ENCODE results near the gene KDM4E. TPM values are rescaled to one million over a fixed set of nuclear protein-coding genes. Genes with fewer than 3 reads are reported as not detected.

Gene KDM4E
- not detected in 2 replicates for total RNA-seq

DNA sequence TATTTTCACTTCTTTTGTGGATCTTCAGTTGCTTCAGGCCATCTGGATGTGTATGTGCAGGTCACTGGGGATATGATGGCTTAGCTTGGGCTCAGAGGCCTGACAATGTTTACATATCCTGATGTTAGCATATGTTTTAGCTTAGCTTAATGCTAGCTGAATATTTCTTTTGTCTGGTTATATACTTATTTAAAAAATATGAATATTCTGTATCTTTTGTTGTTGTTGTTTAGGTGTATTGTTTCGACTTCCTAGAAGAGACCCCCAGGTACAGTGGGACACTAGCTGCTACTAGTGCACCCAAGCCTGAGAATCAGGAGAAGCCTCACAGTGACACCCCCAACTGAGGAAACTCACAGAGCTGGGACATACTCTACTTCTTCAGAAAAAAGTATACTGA, at the start of gene KDM4E:
KDM4E (plus strand) TSS at position 301 of the 400 bp plus-strand sequence. CDS start 300 bp downstream, outside the sequence.

DNA sequence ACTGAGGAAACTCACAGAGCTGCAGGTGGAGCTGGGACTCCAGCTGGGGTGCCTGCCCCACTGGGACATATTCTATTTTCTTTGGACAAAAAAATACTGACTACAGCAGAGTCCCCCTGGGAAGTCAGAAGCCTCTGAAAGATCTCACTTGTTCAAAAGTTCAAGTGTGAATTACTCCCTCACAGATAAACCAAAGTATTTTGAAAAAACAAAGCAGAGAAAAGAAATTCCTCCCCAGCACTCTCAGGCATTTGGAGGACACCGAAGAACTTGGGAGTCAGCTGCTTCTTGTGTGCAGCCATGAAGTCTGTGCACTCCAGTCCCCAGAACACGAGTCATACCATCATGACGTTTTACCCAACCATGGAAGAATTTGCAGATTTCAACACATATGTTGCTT, 24.1 kb downstream of the KDM4E start, which contains the start of gene KDM4F:
KDM4F (plus strand) TSS at position 301 of the 400 bp plus-strand sequence.

DNA sequence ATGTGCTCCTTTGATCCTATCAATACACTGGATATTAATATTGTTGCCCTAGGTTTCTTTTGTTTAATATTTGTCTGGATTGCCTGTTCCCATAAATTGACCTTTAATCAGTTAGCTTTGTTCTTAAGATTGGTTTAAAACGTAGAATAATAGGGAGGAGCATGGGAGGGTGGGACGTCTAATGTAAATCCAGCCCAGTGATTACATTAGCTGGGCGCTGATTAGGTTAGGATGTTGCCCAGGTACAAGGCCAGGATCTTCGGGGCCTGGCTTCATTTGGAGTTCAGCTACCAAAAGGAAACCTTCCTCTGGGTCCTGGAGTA, 41.6 kb downstream of the KDM4E start, which contains the start of gene SRSF8:
SRSF8 (plus strand) TSS at position 204 of the 323 bp plus-strand sequence. CDS start 308 bp downstream, outside the sequence.

Other genes starting within 250 kb of the KDM4E start
- 20.9 and 23.3 TPM in 2 replicates for gene CWC15, start 51.7 kb upstream of the KDM4E start, total RNA-seq
- 0.49 and 0.97 TPM in 2 replicates for gene KDM4D, start 51.5 kb upstream of the KDM4E start, total RNA-seq
- not detected in 2 replicates for gene KDM4F, start 24.2 kb downstream of the KDM4E start, total RNA-seq
- gene SRSF8, start 41.7 kb downstream of the KDM4E start, total RNA-seq = 17.4 and 20.9 TPM in 2 replicates
- gene ENDOD1, start 64.6 kb downstream of the KDM4E start, total RNA-seq = 25.5 and 25.7 TPM in 2 replicates
- gene SESN3, start 205.9 kb downstream of the KDM4E start, total RNA-seq = 15.8 and 24.7 TPM in 2 replicates

All from hair follicle dermal papilla cell (primary cell).